ENCODE data around the gene RBM38. TPM values are rescaled to one million over a fixed set of nuclear protein-coding genes. Genes with fewer than 3 reads are reported as not detected.

The RBM38 gene
- total RNA-seq, 4 donors from 2014 or later = 6.2 to 13.3 (median 11.2) TPM

GRCh38 chr20:57408131-57408530 lies 16.9 kb downstream of the RBM38 start:
- 86 to 89% methylated on average over 13 of the region's 13 CpGs for WGBS, 2 donors
- intact Hi-C loops (cut with DNase I; ENCODE audit: low total_unique reads) = no loop called here
- no peak for DNase-seq (ENCODE audit: low spot score in 2 of 2)
- H3K4me3 ChIP-seq (ENCODE audit: low read depth, poor library complexity, severe bottlenecking) = no peak overlapping the region
- TF ChIP-seq CTCF (IDR thresholded peaks at IDR 0.05) = no peak
- TF ChIP-seq POLR2A (IDR thresholded peaks at IDR 0.05) = no peak

- TF ChIP-seq POLR2A (IDR thresholded peaks at IDR 0.05) = no peak
- TF ChIP-seq CTCF (IDR thresholded peaks at IDR 0.05) = no peak
- intact Hi-C loops (cut with DNase I; ENCODE audit: low total_unique reads) = no loop called here
- WGBS, 2 donors = 87 to 90% methylated on average over 29 of the region's 29 CpGs
- H3K4me3 ChIP-seq (ENCODE audit: low read depth, poor library complexity, severe bottlenecking) = no peak overlapping the region
- DNase-seq (ENCODE audit: low spot score in 2 of 2) = no peak
Measured at GRCh38 chr20:57408536-57409233, 17.5 kb downstream of the RBM38 start.

GRCh38 chr20:57409316-57409671 lies 18.1 kb downstream of the RBM38 start:
- no peak for DNase-seq (ENCODE audit: low spot score in 2 of 2)
- 53 to 70% methylated on average over 10 to 15 of the region's 16 CpGs for WGBS, 2 donors
- H3K4me3 ChIP-seq (ENCODE audit: low read depth, poor library complexity, severe bottlenecking) = no peak overlapping the region
- intact Hi-C loops (cut with DNase I; ENCODE audit: low total_unique reads) = no loop called here
- TF ChIP-seq POLR2A (IDR thresholded peaks at IDR 0.05) (no peak), CTCF (IDR thresholded peaks at IDR 0.05) (no peak)

GRCh38 chr20:57409672-57410397 lies 18.6 kb downstream of the RBM38 start:
- no peak for DNase-seq (ENCODE audit: low spot score in 2 of 2)
- no peak for TF ChIP-seq CTCF (IDR thresholded peaks at IDR 0.05)
- TF ChIP-seq POLR2A (IDR thresholded peaks at IDR 0.05) = no peak
- H3K4me3 ChIP-seq (ENCODE audit: low read depth, poor library complexity, severe bottlenecking) = no peak overlapping the region
- WGBS, 2 donors = 75 to 78% methylated on average over 12 to 14 of the region's 14 CpGs
- intact Hi-C loops (cut with DNase I; ENCODE audit: low total_unique reads) = no loop called here

- TF ChIP-seq CTCF (IDR thresholded peaks at IDR 0.05) (no peak), POLR2A (IDR thresholded peaks at IDR 0.05) (no peak)
- no peak overlapping the region for H3K4me3 ChIP-seq (ENCODE audit: low read depth, poor library complexity, severe bottlenecking)
- no peak for DNase-seq (ENCODE audit: low spot score in 2 of 2)
- WGBS, 2 donors = 74 to 79% methylated on average over 14 to 15 of the region's 15 CpGs
- intact Hi-C loops (cut with DNase I; ENCODE audit: low total_unique reads) = no loop called here
Measured at GRCh38 chr20:57410398-57410920, 19.3 kb downstream of the RBM38 start.

Measured in lower leg skin (tissue), 4 donors.